Hepatocyte (in vitro differentiated cells): ENCODE measurements around the gene ZNF221.

Experiments
- CTCF ChIP-seq: fragments of 200-600 bp; sonication (generic); IDR thresholded peaks from 2 replicates; pipeline ENCODE4 v1.5.1; 2016; ENCODE audit warnings: antibody characterized with exemption, mild to moderate bottlenecking; ENCODE audit not compliant: poor library complexity
- EZH2 ChIP-seq: fragments of 200-600 bp; sonication (generic); IDR thresholded peaks from 2 replicates; pipeline ENCODE4 v1.6.1; 2016; ENCODE audit warnings: antibody characterized with exemption, mild to moderate bottlenecking, borderline replicate concordance
- EZH2phosphoT487 ChIP-seq: fragments of 200-600 bp; sonication (generic); IDR thresholded peaks from one replicate; pipeline ENCODE4 v1.6.1; 2018; ENCODE audit warnings: antibody characterized with exemption, mild to moderate bottlenecking, low read depth, moderate library complexity; ENCODE audit not compliant: unreplicated experiment, severe bottlenecking

- TF ChIP-seq EZH2 (no peak), CTCF (no peak), EZH2phosphoT487 (no peak)
Observed at GRCh38 chr19:43976732-43977131, 25.7 kb downstream of the ZNF221 start.
